Measurements from ENCODE around the gene EXOC5.
A peak's percentile ranks its signal among the peaks of the same experiment; 100 is the strongest.

DNA sequence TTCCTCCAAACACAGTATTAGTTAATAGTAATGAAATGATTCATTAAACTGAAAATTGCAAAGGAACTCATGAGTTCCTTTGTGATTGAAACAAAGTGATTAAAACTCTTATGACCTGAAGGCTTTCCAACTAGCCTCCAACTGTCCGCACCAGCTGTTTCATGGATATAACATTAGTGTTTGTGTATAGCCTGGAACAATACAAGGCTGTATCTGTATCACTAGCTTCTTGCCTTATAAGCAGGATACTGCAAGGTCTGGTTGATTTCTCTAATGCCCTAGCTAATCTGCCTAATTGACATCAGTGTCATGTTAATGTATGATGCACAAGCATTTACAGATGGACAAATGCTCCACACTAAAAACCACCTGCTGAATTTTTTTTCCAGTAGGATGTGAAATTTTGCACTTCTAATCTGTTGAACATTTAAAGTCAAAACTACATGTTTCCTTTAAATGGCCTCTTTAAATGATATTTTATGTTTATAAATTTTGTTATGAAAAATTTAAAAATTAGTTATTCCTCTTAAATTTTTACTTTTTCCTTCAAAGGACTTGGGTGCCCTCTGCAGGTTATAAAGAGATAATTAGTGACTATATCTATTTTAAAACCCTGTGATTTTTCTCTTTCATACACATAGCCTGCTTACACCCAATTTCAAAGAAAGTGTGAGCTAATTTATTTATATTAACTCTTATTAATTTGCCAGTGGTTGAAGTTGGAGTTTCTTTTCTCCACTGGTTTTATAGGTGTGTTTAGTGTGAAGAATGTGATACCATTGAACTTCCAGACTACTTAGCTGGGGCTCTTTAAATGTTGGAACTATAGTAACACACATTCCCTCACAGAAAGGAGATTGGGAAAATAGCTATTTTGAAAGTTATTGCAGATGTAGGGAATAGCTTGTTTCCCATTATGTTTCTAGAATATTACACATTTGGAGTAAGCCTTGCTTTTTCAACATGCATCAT, 25.4 kb upstream of the EXOC5 start:
- no peak for TF ChIP-seq POLR2A (IDR thresholded peaks at IDR 0.05)
- TF ChIP-seq CTCF (IDR thresholded peaks at IDR 0.05): peak in 2 of 5 experiments; percentile 21 to 23
- TF ChIP-seq EP300 (IDR thresholded peaks at IDR 0.05): no peak

Measured in tibial nerve (tissue), 4 donors.